Subcutaneous adipose tissue (tissue), 4 donors: ENCODE measurements around the gene MMP23B. TPM values are rescaled to one million over a fixed set of nuclear protein-coding genes. Genes with fewer than 3 reads are reported as not detected.

Experiments used
- total RNA-seq, 4 donors: library from RNA; depleted of rRNA; stranded (reverse); fragments of >200 nt; gene quantifications; one replicate each; pipeline ENCODE4 v1.1.0, GENCODE V29; 2016
- TF ChIP-seq, protein P1 (sequence below): fragments of 450-650 bp; IDR thresholded peaks from one replicate; pipeline ENCODE4 v1.5.1; 2016; ENCODE audit warnings: low read depth, mild to moderate bottlenecking, control low read depth, antibody characterized with exemption, moderate library complexity

The MMP23B gene
- total RNA-seq, 4 donors from 2014 or later = 0.66 to 9.2 (median 2.2) TPM

- TF ChIP-seq, protein P1, sequence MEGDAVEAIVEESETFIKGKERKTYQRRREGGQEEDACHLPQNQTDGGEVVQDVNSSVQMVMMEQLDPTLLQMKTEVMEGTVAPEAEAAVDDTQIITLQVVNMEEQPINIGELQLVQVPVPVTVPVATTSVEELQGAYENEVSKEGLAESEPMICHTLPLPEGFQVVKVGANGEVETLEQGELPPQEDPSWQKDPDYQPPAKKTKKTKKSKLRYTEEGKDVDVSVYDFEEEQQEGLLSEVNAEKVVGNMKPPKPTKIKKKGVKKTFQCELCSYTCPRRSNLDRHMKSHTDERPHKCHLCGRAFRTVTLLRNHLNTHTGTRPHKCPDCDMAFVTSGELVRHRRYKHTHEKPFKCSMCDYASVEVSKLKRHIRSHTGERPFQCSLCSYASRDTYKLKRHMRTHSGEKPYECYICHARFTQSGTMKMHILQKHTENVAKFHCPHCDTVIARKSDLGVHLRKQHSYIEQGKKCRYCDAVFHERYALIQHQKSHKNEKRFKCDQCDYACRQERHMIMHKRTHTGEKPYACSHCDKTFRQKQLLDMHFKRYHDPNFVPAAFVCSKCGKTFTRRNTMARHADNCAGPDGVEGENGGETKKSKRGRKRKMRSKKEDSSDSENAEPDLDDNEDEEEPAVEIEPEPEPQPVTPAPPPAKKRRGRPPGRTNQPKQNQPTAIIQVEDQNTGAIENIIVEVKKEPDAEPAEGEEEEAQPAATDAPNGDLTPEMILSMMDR = no peak
Measured at GRCh38 chr1:1627261-1627828, 4.6 kb upstream of the MMP23B start.

DNA sequence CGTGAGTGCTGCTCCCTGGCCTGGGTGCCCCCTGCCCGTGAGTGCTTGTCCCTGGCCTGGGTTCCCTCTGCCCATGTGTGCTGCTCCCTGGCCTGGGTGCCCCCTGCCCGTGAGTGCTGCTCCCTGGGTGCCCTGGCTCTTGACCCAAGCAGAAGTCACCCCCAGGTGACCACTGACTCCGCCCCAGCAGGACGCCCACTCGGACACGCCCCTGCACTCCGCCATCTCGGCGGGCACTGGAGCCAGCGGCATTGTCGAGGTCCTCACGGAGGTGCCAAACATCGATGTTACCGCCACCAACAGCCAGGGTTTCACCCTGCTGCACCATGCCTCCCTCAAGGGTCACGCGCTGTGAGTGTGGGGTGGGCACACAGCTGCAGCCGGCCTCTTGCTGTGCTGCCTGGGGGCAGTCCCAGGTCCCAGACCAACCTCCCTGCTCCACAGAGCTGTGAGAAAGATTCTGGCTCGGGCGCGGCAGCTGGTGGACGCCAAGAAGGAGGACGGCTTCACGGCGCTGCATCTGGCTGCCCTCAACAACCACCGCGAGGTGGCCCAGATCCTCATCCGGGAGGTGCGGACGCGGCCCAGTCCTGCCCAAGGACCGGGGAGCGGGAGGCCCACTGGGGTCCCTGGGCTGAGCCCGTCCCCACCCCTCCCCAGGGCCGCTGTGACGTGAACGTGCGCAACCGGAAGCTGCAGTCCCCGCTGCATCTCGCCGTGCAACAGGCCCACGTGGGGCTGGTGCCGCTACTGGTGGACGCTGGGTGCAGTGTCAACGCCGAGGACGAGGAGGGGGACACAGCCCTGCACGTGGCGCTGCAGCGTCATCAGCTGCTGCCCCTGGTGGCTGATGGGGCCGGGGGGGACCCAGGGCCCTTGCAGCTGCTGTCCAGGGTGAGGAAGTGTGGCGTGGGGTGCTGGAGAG is 3.9 kb upstream of the MMP23B start:
- TF ChIP-seq, protein P1 = no peak

- TF ChIP-seq, protein P1 = no peak
Measured at GRCh38 chr1:1628754-1629429, 3.1 kb upstream of the MMP23B start.

GRCh38 chr1:1629430-1630190 is 2.4 kb upstream of the MMP23B start:
- TF ChIP-seq, protein P1 = no peak

- TF ChIP-seq, protein P1 = no peak
Measured at GRCh38 chr1:1630191-1630964, 1.6 kb upstream of the MMP23B start.

DNA sequence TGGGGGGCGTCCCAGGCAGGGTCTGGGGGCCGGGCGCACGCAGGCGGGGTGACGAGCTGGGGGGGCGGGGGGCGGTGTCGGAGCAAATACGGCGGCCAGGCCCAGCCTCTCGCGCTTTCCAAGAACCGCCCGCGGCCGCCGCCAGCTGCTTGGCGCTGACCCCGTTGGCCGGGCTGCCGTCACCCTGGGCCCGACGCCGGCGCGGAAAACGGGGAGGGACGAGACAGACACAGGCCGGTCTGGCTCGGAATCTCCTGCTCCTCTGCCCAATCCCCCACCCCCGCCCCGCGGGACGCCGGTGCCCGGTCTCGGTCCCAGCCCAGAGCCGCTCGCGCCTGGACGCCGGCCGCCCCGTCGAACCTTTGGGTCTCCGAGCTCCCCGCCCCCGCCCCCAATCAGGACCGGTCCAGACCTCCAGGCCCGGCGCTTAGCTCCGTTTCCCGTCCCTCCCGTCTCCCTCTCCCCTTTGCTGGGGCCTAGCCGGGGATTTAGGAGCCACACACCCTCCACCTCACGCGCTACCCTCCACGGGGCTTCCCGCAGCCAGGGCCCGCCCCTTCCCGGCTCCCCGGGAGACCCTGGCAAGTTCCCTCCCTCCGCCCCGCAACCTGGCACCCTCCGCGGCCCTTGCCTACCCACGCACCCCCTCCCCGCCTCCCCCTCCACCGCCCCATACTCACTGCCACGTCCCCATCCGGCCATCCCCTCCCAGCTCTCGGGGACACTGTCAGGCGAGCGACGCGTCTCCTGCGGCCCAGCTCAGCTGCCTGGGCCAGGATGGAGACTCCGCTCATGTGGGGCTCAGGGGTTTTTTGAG is 800 bp upstream of the MMP23B start:
- TF ChIP-seq, protein P1 = no peak
